Activated B cell treated with CpG ODN at 0.5 μM for 24 hours (primary cell): ENCODE measurements around the gene SLC43A2. TPM values are rescaled to one million over a fixed set of nuclear protein-coding genes. Genes with fewer than 3 reads are reported as not detected.
A peak's percentile ranks its signal among the peaks of the same experiment; 100 is the strongest.
"Not testable (repeated sequence)": the region's sequence is repeated elsewhere in the genome, so short reads cannot be mapped to it uniquely, and the experiment has no call there.

Experiments used
- ATAC-seq: fragments of 200-7000 bp; cut with Tn5 transposase; one replicate; pipeline ENCODE4 v1.10.0; 2021; ENCODE audit warnings: low read depth, mild to moderate bottlenecking, moderate library complexity
- CTCF ChIA-PET: fragments of 350-600 bp; sonication (Branson Sonifier 250); formaldehyde crosslinking; loops from one replicate; lab custom pipeline; 2021; ENCODE audit warnings: antibody characterized with exemption; lab: Charles Lee
- POLR2A ChIA-PET: fragments of 350-600 bp; sonication (Branson Sonifier 250); formaldehyde crosslinking; loops from one replicate; lab custom pipeline; 2021; ENCODE audit warnings: antibody characterized with exemption; lab: Charles Lee
- DNase-seq: peaks from one replicate; pipeline ENCODE4 v3.0.0; 2022
- H3K27ac Mint-ChIP-seq: one replicate; pipeline ENCODE4 v1.8.0; 2020; ENCODE audit warnings: mixed read lengths
- H3K27me3 Mint-ChIP-seq: one replicate; pipeline ENCODE4 v1.8.0; 2021; ENCODE audit warnings: mixed read lengths
- H3K36me3 Mint-ChIP-seq: one replicate; pipeline ENCODE4 v1.8.0; 2021; ENCODE audit warnings: low read depth, mixed read lengths
- H3K4me1 Mint-ChIP-seq: one replicate; pipeline ENCODE4 v1.8.0; 2021; ENCODE audit warnings: mixed read lengths
- H3K4me3 Mint-ChIP-seq: one replicate; pipeline ENCODE4 v1.8.0; 2020; ENCODE audit warnings: mild to moderate bottlenecking, mixed read lengths
- H3K9me3 Mint-ChIP-seq: one replicate; pipeline ENCODE4 v1.8.0; 2020; ENCODE audit warnings: mixed read lengths
- intact Hi-C: fragments of 100-400 bp; cut with micrococcal nuclease; formaldehyde crosslinking; loops from one replicate; pipeline ENCODE4 v1.15.1; 2024
- total RNA-seq: library from RNA; stranded (reverse); gene quantifications from 2 replicates; pipeline ENCODE4 v1.2.3, GENCODE V29; 2022
- TF ChIP-seq, protein P1 (sequence below): fragments of 200-600 bp; IDR thresholded peaks from one replicate; pipeline ENCODE4 v1.8.0; 2022; ENCODE audit warnings: antibody characterized with exemption, mild to moderate bottlenecking

SLC43A2 gene
- total RNA-seq, 1 donor from 2014 or later: 167 TPM

GRCh38 chr17:1574697-1575471, 53.8 kb downstream of the SLC43A2 start:
- H3K27ac Mint-ChIP-seq: no peak overlapping the region
- CTCF ChIA-PET: interaction anchor here (0.7 to 3.9 kb wide), 19 partner anchors 9 to 210 kb away, joined by 3 to 124 read pairs (median 7); partner anchors contain the start of genes INPP5K, PITPNA, RILP and SCARF1
- POLR2A ChIA-PET: interaction anchor here (0.6 to 12.5 kb wide), 20 partner anchors 10 to 175 kb away, joined by 3 to 418 read pairs (median 6); partner anchors contain the start of genes INPP5K, PITPNA, RILP and SCARF1
- DNase-seq: no peak
- H3K27me3 Mint-ChIP-seq: no peaks in the 10 kb centered on the region
- intact Hi-C loops: loop anchor here (1.0 kb wide), 3 partner anchors 54 to 74 kb away; partner anchors contain the start of gene RILP
- no peaks in the 10 kb centered on the region for H3K9me3 Mint-ChIP-seq
- H3K4me1 Mint-ChIP-seq: peaks cover 25% of the 10 kb centered on the region
- peaks cover 24% of the 10 kb centered on the region for H3K36me3 Mint-ChIP-seq
- no peak for ATAC-seq
- no peak overlapping the region for H3K4me3 Mint-ChIP-seq
- TF ChIP-seq, protein P1, sequence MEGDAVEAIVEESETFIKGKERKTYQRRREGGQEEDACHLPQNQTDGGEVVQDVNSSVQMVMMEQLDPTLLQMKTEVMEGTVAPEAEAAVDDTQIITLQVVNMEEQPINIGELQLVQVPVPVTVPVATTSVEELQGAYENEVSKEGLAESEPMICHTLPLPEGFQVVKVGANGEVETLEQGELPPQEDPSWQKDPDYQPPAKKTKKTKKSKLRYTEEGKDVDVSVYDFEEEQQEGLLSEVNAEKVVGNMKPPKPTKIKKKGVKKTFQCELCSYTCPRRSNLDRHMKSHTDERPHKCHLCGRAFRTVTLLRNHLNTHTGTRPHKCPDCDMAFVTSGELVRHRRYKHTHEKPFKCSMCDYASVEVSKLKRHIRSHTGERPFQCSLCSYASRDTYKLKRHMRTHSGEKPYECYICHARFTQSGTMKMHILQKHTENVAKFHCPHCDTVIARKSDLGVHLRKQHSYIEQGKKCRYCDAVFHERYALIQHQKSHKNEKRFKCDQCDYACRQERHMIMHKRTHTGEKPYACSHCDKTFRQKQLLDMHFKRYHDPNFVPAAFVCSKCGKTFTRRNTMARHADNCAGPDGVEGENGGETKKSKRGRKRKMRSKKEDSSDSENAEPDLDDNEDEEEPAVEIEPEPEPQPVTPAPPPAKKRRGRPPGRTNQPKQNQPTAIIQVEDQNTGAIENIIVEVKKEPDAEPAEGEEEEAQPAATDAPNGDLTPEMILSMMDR: no peak

GRCh38 chr17:1573932-1574696, 54.5 kb downstream of the SLC43A2 start:
- H3K4me1 Mint-ChIP-seq: peaks cover 25% of the 10 kb centered on the region
- H3K27ac Mint-ChIP-seq: no peak overlapping the region
- ChIA-PET POLR2A (interaction anchor here (0.6 to 12.5 kb wide), 21 partner anchors 10 to 143 kb away, joined by 3 to 418 read pairs (median 5); partner anchors contain the start of genes INPP5K, PITPNA, RILP and SCARF1), CTCF (interaction anchor here (0.7 to 3.9 kb wide), 22 partner anchors 8 to 460 kb away, joined by 3 to 124 read pairs (median 6); partner anchors contain the start of genes INPP5K, PITPNA, RILP and SCARF1)
- TF ChIP-seq, protein P1: no peak
- DNase-seq: peak; percentile 87
- peak; percentile 70 for ATAC-seq
- intact Hi-C loops: loop anchor here (1.0 kb wide), 3 partner anchors 55 to 75 kb away; partner anchors contain the start of gene RILP
- H3K27me3 Mint-ChIP-seq: no peaks in the 10 kb centered on the region
- no peak overlapping the region for H3K4me3 Mint-ChIP-seq
- H3K36me3 Mint-ChIP-seq: peaks cover 24% of the 10 kb centered on the region
- H3K9me3 Mint-ChIP-seq: no peaks in the 10 kb centered on the region

DNA sequence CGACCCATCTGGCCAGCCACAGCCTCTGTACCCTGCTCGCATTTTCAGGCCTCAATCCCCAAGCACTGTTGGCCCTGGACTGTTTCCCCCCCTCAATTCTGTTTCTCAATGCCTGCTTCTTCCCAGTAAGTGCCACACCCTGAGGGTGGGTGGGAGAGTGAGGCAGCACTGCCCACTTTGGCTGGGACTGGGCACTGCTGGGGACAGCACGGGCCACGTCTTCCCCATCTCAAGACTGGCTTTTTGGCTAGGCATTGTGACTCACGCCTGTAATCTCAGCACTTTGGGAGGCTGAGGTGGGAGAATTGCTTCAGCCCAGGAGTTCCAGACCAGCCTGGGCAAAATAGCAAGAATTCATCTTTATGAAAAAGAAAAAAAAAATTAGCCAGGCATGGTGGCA, 56.0 kb downstream of the SLC43A2 start:
- intact Hi-C loops: not testable (repeated sequence)

DNA sequence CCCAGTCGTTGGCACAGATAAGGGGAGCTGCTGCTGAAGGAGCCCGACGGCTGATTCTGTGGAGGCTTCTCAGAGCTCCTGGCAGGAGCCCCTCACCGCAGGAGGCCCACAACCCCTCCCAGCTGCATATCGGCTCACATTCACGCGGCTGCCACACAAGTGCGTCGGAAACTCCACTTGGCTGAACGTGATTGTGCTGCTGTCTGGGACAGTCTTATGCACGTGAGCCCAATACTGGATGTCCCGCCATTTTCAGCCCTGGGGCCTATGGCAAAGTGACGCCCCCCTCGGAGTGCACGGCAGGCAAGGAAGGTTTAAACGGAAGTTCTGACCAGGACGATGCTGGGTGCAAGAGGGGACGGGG, 57.3 kb downstream of the SLC43A2 start:
- intact Hi-C loops: no loop called here
- H3K27me3 Mint-ChIP-seq: no peaks in the 10 kb centered on the region
- peaks cover 12% of the 10 kb centered on the region for H3K36me3 Mint-ChIP-seq
- no peak overlapping the region for H3K4me3 Mint-ChIP-seq
- ChIA-PET CTCF (no interaction called here), POLR2A (interaction anchor here (0.6 to 12.5 kb wide), 5 partner anchors 10 to 191 kb away, joined by 3 to 418 read pairs (median 4); partner anchors contain the start of gene SLC43A2)
- no peaks in the 10 kb centered on the region for H3K9me3 Mint-ChIP-seq
- no peak overlapping the region for H3K27ac Mint-ChIP-seq
- TF ChIP-seq, protein P1: no peak
- DNase-seq: no peak
- ATAC-seq: no peak
- H3K4me1 Mint-ChIP-seq: peaks cover 17% of the 10 kb centered on the region

More for the DNA sequence above, 56.0 kb downstream of the SLC43A2 start:
- H3K36me3 Mint-ChIP-seq: peaks cover 18% of the 10 kb centered on the region
- POLR2A ChIA-PET: interaction anchor here (0.6 to 12.5 kb wide), 6 partner anchors 11 to 99 kb away, joined by 3 to 418 read pairs (median 9); partner anchors contain the start of gene SLC43A2
- not testable (repeated sequence) for ATAC-seq, DNase-seq, H3K9me3 Mint-ChIP-seq, H3K4me3 Mint-ChIP-seq, H3K27me3 Mint-ChIP-seq
- peaks cover 19% of the 10 kb centered on the region for H3K4me1 Mint-ChIP-seq
- H3K27ac Mint-ChIP-seq: peak overlapping the region; percentile 14
- CTCF ChIA-PET: interaction anchor here (3.5 to 3.9 kb wide), 2 partner anchors 58 to 75 kb away, joined by 82 to 124 read pairs; partner anchors contain the start of genes RILP, SCARF1 and SLC43A2
